Measurements from ENCODE around the gene ART1.
A peak's percentile ranks its signal among the peaks of the same experiment; 100 is the strongest.
"Not testable (repeated sequence)": the region's sequence is repeated elsewhere in the genome, so short reads cannot be mapped to it uniquely, and the experiment has no call there.

ART1 gene

DNA sequence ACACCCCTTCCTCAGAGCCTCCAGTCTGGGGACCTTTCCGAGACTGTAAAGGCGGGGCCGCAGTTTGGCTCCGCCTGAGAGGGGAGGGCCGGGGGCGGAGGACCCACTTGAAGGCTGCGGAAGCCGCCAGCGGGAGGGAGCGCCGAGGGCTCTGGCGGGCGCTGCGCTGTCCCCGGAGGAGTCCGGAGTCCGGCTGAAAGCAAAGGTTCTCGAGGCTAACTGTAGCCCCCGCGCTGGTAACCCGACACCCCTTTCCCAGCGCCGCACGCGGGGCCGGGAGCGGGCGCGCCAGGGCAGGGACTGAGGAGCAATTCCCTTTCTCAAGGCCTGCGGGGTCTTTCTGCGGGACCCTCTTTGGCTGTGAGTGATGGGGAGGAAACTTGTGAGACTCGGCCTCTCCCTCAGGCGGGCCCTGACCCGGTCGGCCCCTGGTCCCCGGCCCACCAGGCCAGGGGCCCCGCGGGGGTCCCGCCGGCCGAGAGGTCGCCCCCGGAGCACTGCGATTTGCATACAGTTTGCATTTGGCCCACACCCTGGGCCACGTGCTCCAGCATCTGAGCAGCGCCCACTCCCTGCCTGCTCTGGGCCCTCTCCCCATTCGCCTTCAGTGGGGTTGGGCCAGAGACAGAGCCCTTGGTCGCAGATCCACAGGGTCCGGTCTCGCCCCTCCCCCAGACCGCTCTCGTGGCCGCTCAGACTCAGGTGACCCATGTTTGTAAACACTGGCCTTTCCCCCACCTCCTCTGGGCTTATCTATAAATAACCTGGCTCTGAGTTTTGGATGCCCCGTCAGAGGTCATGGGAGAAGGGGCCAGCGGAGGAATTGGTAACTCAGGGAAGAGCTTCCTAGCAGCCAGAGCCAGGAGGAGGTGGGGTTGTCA lies 2.6 kb upstream of the ART1 start:
- peak; percentile 77 for DNase-seq (ENCODE audit: low read depth)
- peak overlapping the region; percentile 52 for H3K4me3 ChIP-seq (ENCODE audit: low read length)
- no peak for TF ChIP-seq CTCF (IDR thresholded peaks at IDR 0.05; ENCODE audit: insufficient read depth, low read depth, low read length, missing control alignments)

- not testable (repeated sequence) for DNase-seq (ENCODE audit: low read depth); H3K4me3 ChIP-seq (ENCODE audit: low read length)
Observed at GRCh38 chr11:3643102-3643546, 1.8 kb upstream of the ART1 start.

DNA sequence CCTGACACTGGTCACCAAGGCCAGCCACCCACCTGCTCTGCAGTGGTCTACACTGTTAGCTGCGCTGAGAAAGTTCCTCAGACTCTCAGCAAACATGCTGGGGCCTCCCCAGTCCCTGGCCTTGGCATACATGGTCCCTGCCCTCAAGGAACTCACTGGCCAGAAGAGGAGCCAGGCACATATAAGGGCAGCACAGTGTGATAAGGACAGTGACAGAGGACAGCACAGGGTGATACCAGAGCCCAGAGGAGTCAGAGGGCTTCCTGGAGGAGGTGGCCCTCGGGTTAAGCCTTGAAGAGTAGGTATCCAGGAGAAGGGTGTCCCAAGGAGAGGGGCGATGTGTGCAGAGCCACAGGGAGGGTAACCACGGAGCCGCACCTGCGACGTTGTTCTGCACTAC lies 624 bp downstream of the ART1 start:
- TF ChIP-seq CTCF (IDR thresholded peaks at IDR 0.05; ENCODE audit: insufficient read depth, low read depth, low read length, missing control alignments), result no peak
- no peak overlapping the region for H3K4me3 ChIP-seq (ENCODE audit: low read length)
- no peak for DNase-seq (ENCODE audit: low read depth)

GRCh38 chr11:3648843-3649242 lies 3.9 kb downstream of the ART1 start:
- DNase-seq (ENCODE audit: low read depth); H3K4me3 ChIP-seq (ENCODE audit: low read length): not testable (repeated sequence)

DNA sequence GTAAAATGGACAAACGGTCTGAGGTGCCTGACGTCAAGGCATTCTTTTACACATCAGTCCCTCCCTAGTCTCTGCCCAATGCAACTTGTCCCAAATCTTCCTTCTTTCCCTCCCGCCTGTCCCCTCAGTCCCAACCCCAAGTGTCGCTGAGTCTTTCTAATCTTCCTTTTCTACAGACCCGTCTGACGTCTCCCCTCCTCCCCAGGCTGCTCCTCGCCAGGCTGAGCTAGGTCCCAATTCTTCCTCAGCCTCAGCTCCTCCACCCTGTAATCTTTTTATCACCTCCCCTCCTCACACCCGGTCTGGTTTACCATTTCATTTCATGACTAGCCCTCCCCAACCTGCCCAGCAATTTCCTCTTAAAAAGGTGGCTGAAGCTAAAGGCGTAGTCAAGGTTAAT lies 4.4 kb downstream of the ART1 start:
- H3K4me3 ChIP-seq (ENCODE audit: low read length); DNase-seq (ENCODE audit: low read depth): not testable (repeated sequence)

GRCh38 chr11:3652514-3652913 lies 7.6 kb downstream of the ART1 start:
- not testable (repeated sequence) for H3K4me3 ChIP-seq (ENCODE audit: low read length); DNase-seq (ENCODE audit: low read depth)

- DNase-seq (ENCODE audit: low read depth), result no peak
- no peak overlapping the region for H3K4me3 ChIP-seq (ENCODE audit: low read length)
- no peak for TF ChIP-seq CTCF (IDR thresholded peaks at IDR 0.05; ENCODE audit: insufficient read depth, low read depth, low read length, missing control alignments)
Observed at GRCh38 chr11:3655547-3655946, 10.6 kb downstream of the ART1 start.

DNA sequence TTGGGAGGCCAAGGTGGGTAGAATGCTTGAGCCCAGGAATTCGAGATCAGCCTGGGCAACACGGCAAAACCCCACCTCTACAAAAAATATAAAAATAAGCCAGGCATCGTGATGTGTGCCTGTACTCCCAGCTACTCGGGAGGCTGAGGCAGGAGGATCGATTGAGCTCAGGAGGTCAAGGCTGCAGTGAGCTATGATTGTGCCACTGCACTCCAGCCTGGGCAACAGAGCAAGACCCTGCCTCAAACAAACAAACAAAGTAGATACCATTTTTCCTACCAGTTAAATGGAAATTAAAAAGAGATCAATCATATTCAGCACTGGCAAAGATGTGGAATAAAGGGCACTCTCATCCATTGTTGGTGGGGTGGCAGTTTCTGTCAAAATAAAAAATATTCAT lies 12.4 kb downstream of the ART1 start:
- H3K4me3 ChIP-seq (ENCODE audit: low read length); DNase-seq (ENCODE audit: low read depth): not testable (repeated sequence)

GRCh38 chr11:3658252-3658651 lies 13.3 kb downstream of the ART1 start:
- TF ChIP-seq CTCF (IDR thresholded peaks at IDR 0.05; ENCODE audit: insufficient read depth, low read depth, low read length, missing control alignments), result no peak
- H3K4me3 ChIP-seq (ENCODE audit: low read length), result no peak overlapping the region
- no peak for DNase-seq (ENCODE audit: low read depth)

Measured in epithelial cell of esophagus (primary cell).